ENCODE measurements around the gene VPS41.

The VPS41 gene

GRCh38 chr7:38723327-38723726 lies 185.7 kb downstream of the VPS41 start:
- no peak for DNase-seq

GRCh38 chr7:38716397-38716796 lies 192.6 kb downstream of the VPS41 start:
- no peak for DNase-seq

GRCh38 chr7:38709123-38709522 lies 199.9 kb downstream of the VPS41 start:
- DNase-seq = no peak

- DNase-seq = no peak
Measured at GRCh38 chr7:38704751-38705150, 204.2 kb downstream of the VPS41 start.

GRCh38 chr7:38704041-38704547 lies 204.9 kb downstream of the VPS41 start:
- no peak for DNase-seq

- DNase-seq = no peak
Measured at GRCh38 chr7:38703093-38703492, 205.9 kb downstream of the VPS41 start.

- no peak for DNase-seq
Measured at GRCh38 chr7:38702002-38702535, 206.9 kb downstream of the VPS41 start.

- DNase-seq = no peak
Measured at GRCh38 chr7:38700116-38700515, 208.9 kb downstream of the VPS41 start.

GRCh38 chr7:38699471-38699870 lies 209.5 kb downstream of the VPS41 start:
- DNase-seq = no peak

- DNase-seq = no peak
Measured at GRCh38 chr7:38694326-38694725, 214.7 kb downstream of the VPS41 start.

- DNase-seq = no peak
Measured at GRCh38 chr7:38686888-38687287, 222.1 kb downstream of the VPS41 start.

GRCh38 chr7:38685851-38686250 lies 223.1 kb downstream of the VPS41 start:
- DNase-seq = no peak

- DNase-seq = no peak
Measured at GRCh38 chr7:38682606-38683005, 226.4 kb downstream of the VPS41 start.

GRCh38 chr7:38681882-38682281 lies 227.1 kb downstream of the VPS41 start:
- DNase-seq = peak; percentile 96

GRCh38 chr7:38679419-38679818 lies 229.6 kb downstream of the VPS41 start:
- DNase-seq = no peak

- no peak for DNase-seq
Measured at GRCh38 chr7:38678698-38679054, 230.3 kb downstream of the VPS41 start.

- DNase-seq = no peak
Measured at GRCh38 chr7:38677981-38678697, 230.9 kb downstream of the VPS41 start.

- peak; percentile 25 for DNase-seq
Measured at GRCh38 chr7:38675494-38676106, 233.4 kb downstream of the VPS41 start.

- DNase-seq = no peak
Measured at GRCh38 chr7:38674513-38674912, 234.5 kb downstream of the VPS41 start.

- no peak for DNase-seq
Measured at GRCh38 chr7:38673795-38674194, 235.2 kb downstream of the VPS41 start.

Data from NCI-H187 treated with DMSO at 0.1 percent for 48 hours (cell line).